Keratinocyte (primary cell): ENCODE data around the gene API5. TPM values are rescaled to one million over a fixed set of nuclear protein-coding genes. Genes with fewer than 3 reads are reported as not detected.

Source experiments
- DNase-seq: peaks from one replicate; pipeline ENCODE4 v3.0.0-alpha.2; 2011; ENCODE audit warnings: low read depth, missing footprints, low spot score
- FAIRE-seq: peaks from 2 replicates; lab custom pipeline; 2011; peaks lifted over from hg19 to GRCh38; lab: Jason Lieb, UNC
- H2AFZ ChIP-seq: 2 replicates; pipeline ENCODE4 v1.6.0; 2012; ENCODE audit warnings: low read length, control low read depth, inconsistent platforms; ENCODE audit not compliant: control insufficient read depth
- H3K27ac ChIP-seq: 2 replicates; pipeline ENCODE4 v1.5.1; 2011; ENCODE audit warnings: low read length; ENCODE audit not compliant: control insufficient read depth, insufficient read depth
- H3K27me3 ChIP-seq: 3 replicates; pipeline ENCODE4 v1.6.0; 2011; ENCODE audit warnings: low read length; ENCODE audit not compliant: control insufficient read depth, insufficient read depth; ENCODE audit errors: extremely low read depth
- H3K36me3 ChIP-seq, 2 experiments: 2 replicates in 1 of 2; 3 replicates in 1 of 2; pipeline ENCODE4 v1.5.1; 2011; ENCODE audit warnings: low read length in 2 of 2, mild to moderate bottlenecking in 1 of 2; ENCODE audit not compliant: control insufficient read depth in 2 of 2, insufficient read depth in 2 of 2; ENCODE audit errors: extremely low read depth in 1 of 2
- H3K4me1 ChIP-seq: 3 replicates; pipeline ENCODE4 v1.5.1; 2011; ENCODE audit warnings: low read length; ENCODE audit not compliant: control insufficient read depth, insufficient read depth; ENCODE audit errors: extremely low read depth
- H3K4me2 ChIP-seq: 3 replicates; pipeline ENCODE4 v1.6.0; 2011; ENCODE audit warnings: low read depth, low read length; ENCODE audit not compliant: control insufficient read depth, insufficient read depth; ENCODE audit errors: extremely low read depth
- H3K4me3 ChIP-seq, 3 experiments: fragments of 200-600 bp in 1 of 3; sonication (generic) in 1 of 3; 2 replicates in 2 of 3; 3 replicates in 1 of 3; pipeline ENCODE4 v1.5.1; 2011 to 2016; ENCODE audit warnings: low read length in 3 of 3, mild to moderate bottlenecking in 3 of 3, control low read depth in 2 of 3, inconsistent platforms in 1 of 3, low read depth in 1 of 3, mixed read lengths in 1 of 3, mixed run types in 1 of 3, moderate library complexity in 1 of 3; ENCODE audit not compliant: control insufficient read depth in 2 of 3, insufficient read depth in 2 of 3; ENCODE audit errors: extremely low read depth in 1 of 3
- H3K79me2 ChIP-seq: 2 replicates; pipeline ENCODE4 v1.6.0; 2012; ENCODE audit warnings: low read length; ENCODE audit not compliant: control insufficient read depth, insufficient read depth
- H3K9ac ChIP-seq: 3 replicates; pipeline ENCODE4 v1.6.0; 2011; ENCODE audit warnings: low read length; ENCODE audit not compliant: control insufficient read depth, insufficient read depth; ENCODE audit errors: extremely low read depth
- H3K9me1 ChIP-seq: 3 replicates; pipeline ENCODE4 v1.6.0; 2011; ENCODE audit warnings: low read length; ENCODE audit not compliant: control insufficient read depth, insufficient read depth; ENCODE audit errors: extremely low read depth
- H3K9me3 ChIP-seq: 2 replicates; pipeline ENCODE4 v1.5.1; 2012; ENCODE audit warnings: low read depth, low read length; ENCODE audit not compliant: control insufficient read depth
- H4K20me1 ChIP-seq: 3 replicates; pipeline ENCODE4 v1.6.0; 2011; ENCODE audit warnings: low read length; ENCODE audit not compliant: control insufficient read depth, insufficient read depth; ENCODE audit errors: extremely low read depth
- EZH2 ChIP-seq: IDR thresholded peaks from one replicate; pipeline ENCODE4 v1.6.1; 2012; ENCODE audit warnings: inconsistent platforms, mild to moderate bottlenecking, low read length, moderate library complexity
- dilution Hi-C: fragments of 300-500 bp; cut with MboI; formaldehyde crosslinking; loops from one replicate; pipeline ENCODE4 v1.7.0; 2020; ENCODE audit warnings: low sequenced_read_pairs; ENCODE audit not compliant: extremely low pct_ligation_motif_present
- polyA plus RNA-seq, 5 experiments: library from polyadenylated mRNA; depleted of rRNA in 3 of 5; stranded (reverse) in 3 of 5; stranded (forward) in 1 of 5; unstranded in 1 of 5; fragments of >200 nt; gene quantifications; 1 replicate in 1 of 5; 2 replicates in 3 of 5; 3 replicates in 1 of 5; pipeline versions ENCODE4 v1.2.1 to v1.2.3, GENCODE V29; 2011 to 2012; ENCODE audit warnings: missing spikeins in 2 of 5, low read depth in 1 of 5, low replicate concordance in 1 of 5
- TF ChIP-seq, protein P1 (sequence below), 3 experiments: IDR thresholded peaks in 1 of 3; conservative IDR thresholded peaks in 1 of 3; optimal IDR thresholded peaks in 1 of 3; 2 replicates in 2 of 3; 3 replicates in 1 of 3; pipeline versions ENCODE3 to v1.5.1; 2011; ENCODE audit warnings: low read length in 3 of 3, mild to moderate bottlenecking in 3 of 3, moderate library complexity in 2 of 3, control low read depth in 1 of 3, inconsistent platforms in 1 of 3; ENCODE audit not compliant: insufficient read depth in 2 of 3; ENCODE audit errors: extremely low read depth in 1 of 3

The API5 gene
- polyA plus RNA-seq, 1 donor (not counting 4 experiments of a cell fraction or from before 2014, with no cell fraction given), result 117 TPM

DNA sequence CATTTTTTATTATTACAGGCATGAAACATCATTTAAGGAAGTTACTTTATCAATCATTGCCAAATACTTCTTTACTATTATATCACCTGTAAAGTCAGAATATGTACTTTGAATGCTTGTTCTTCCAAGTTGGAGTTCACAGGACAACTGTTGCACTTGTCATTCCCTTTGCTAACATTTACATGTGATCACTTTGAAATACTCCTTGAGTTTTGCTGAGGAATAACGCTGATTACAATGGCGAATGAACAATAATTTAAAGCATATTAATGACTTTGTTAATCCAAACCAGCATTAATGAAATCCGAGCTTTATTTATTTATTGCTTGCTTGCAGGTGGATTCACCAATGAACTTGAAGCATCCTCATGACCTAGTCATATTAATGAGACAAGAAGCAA, 67.1 kb downstream of the API5 start:
- Histone ChIP-seq H3K27ac (no peak overlapping the region), H3K9me1 (no peaks in the 10 kb centered on the region), H3K27me3 (no peaks in the 10 kb centered on the region), H3K79me2 (peaks cover 30% of the 10 kb centered on the region), H3K4me1 (peaks cover 22% of the 10 kb centered on the region), H3K36me3 (peaks cover 1 to 7% of the 10 kb centered on the region in 2 experiments), H4K20me1 (no peaks in the 10 kb centered on the region), H2AFZ (no peak overlapping the region), H3K9ac (no peak overlapping the region), H3K9me3 (no peaks in the 10 kb centered on the region), H3K4me3 (no peak overlapping the region), H3K4me2 (no peak overlapping the region)
- dilution Hi-C loops, result no loop called here
- FAIRE-seq, result no peak
- TF ChIP-seq, protein P1, sequence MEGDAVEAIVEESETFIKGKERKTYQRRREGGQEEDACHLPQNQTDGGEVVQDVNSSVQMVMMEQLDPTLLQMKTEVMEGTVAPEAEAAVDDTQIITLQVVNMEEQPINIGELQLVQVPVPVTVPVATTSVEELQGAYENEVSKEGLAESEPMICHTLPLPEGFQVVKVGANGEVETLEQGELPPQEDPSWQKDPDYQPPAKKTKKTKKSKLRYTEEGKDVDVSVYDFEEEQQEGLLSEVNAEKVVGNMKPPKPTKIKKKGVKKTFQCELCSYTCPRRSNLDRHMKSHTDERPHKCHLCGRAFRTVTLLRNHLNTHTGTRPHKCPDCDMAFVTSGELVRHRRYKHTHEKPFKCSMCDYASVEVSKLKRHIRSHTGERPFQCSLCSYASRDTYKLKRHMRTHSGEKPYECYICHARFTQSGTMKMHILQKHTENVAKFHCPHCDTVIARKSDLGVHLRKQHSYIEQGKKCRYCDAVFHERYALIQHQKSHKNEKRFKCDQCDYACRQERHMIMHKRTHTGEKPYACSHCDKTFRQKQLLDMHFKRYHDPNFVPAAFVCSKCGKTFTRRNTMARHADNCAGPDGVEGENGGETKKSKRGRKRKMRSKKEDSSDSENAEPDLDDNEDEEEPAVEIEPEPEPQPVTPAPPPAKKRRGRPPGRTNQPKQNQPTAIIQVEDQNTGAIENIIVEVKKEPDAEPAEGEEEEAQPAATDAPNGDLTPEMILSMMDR (optimal IDR thresholded peaks at IDR 0.05 in 1 of 3, IDR thresholded peaks at IDR 0.05 in 1 of 3, conservative IDR thresholded peaks at IDR 0.05 in 1 of 3; ENCODE audit: extremely low read depth in 1 of 3, insufficient read depth in 2 of 3, low read length in 3 of 3), result no peak
- TF ChIP-seq EZH2, result no peak
- DNase-seq, result no peak

DNA sequence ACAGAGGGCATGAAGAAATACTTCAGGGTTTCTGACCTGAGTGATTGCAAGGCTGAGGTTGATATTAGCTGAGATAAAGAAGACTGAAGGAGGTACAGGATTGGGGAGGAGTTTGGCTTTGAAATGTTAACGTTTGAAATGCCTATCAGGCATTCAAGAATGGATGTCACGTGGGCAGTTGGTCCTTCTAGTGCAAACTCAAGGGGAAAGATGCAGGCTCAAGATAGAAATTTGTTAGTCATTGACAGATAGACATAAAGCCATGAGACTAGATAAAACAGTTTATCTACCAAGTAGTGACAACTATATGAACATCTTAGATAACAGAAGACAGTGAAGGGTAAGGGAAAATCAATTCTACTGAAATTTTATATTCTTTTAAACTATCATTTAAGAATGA, 70.0 kb downstream of the API5 start:
- no peak overlapping the region for H3K4me3 ChIP-seq
- no peak overlapping the region for H3K9ac ChIP-seq
- H4K20me1 ChIP-seq, result no peaks in the 10 kb centered on the region
- peaks cover 10% of the 10 kb centered on the region for H3K4me1 ChIP-seq
- no peaks in the 10 kb centered on the region for H3K9me1 ChIP-seq
- no peak for FAIRE-seq
- H3K9me3 ChIP-seq, result no peaks in the 10 kb centered on the region
- peaks cover 16% of the 10 kb centered on the region for H3K79me2 ChIP-seq
- H3K27me3 ChIP-seq, result no peaks in the 10 kb centered on the region
- TF ChIP-seq EZH2, result no peak
- TF ChIP-seq, protein P1 (optimal IDR thresholded peaks at IDR 0.05 in 1 of 3, IDR thresholded peaks at IDR 0.05 in 1 of 3, conservative IDR thresholded peaks at IDR 0.05 in 1 of 3; ENCODE audit: extremely low read depth in 1 of 3, insufficient read depth in 2 of 3, low read length in 3 of 3), result no peak
- H2AFZ ChIP-seq, result no peak overlapping the region
- no peak overlapping the region for H3K27ac ChIP-seq
- H3K36me3 ChIP-seq, result peaks cover 3 to 7% of the 10 kb centered on the region in 2 experiments
- no peak overlapping the region for H3K4me2 ChIP-seq
- dilution Hi-C loops, result no loop called here
- DNase-seq, result no peak
